ENCODE data around the gene YY1AP1. TPM values are rescaled to one million over a fixed set of nuclear protein-coding genes. Genes with fewer than 3 reads are reported as not detected.
"Not testable (repeated sequence)": the region's sequence is repeated elsewhere in the genome, so short reads cannot be mapped to it uniquely, and the experiment has no call there.

Gene YY1AP1
- total RNA-seq, 1 donor from 2014 or later, result 168 TPM

DNA sequence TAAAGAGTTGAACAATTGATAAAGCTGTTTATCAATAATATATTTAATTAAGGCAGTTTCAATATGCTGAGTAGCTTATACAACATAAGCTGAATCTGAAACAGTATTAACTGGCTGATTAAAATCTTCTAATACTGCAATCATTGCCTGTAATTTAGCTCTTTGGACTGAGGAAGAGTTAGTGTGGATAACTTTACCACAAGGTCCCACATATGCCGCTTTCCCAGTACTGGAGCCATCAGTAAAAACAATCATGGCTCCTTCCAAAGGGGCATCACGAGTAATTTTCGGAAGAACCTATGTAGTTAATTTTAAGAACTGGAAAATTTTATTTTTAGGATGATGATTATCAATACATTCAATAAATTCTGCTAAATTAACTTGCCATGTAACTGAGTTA, 7.0 kb upstream of the YY1AP1 start:
- no peak for DNase-seq

DNA sequence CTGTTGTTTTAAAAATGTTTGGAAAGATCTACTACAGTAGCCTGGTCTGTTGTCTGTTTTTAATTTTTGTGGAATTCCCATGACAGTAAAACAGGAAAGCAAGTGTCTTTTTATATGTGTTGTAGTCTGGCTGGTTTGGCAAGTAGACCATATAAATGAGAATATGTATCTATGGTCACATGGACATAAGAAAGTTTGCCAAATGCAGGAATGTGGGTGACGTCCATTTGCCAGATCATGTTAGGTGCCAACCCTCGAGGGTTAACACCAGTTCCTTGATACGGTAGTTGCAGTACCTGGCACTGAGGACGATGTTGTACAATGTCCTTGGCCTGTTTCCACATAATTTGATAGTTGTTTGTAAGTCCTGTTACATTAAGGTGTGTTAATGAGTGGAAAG, 6.5 kb upstream of the YY1AP1 start:
- DNase-seq, result peak; percentile 18

DNA sequence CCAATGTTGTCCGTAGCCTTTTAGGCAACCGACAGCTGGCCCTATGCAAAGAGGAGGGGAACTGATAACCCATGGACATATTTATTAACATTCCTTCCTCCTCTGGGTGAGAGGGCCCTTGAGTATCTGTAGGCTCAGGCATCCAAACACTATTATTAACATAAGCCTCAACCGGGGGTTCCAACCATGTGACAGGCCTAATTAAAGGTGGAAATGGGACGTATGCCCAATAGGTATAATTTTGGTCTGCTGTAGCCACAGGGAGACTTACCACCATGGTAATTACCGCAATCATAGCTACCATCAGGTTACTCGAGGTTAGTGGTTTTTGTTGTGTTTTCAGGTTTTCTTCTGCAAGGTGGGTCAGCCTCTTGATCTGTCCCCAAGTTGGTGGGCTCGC, 5.6 kb upstream of the YY1AP1 start:
- DNase-seq, result no peak

DNA sequence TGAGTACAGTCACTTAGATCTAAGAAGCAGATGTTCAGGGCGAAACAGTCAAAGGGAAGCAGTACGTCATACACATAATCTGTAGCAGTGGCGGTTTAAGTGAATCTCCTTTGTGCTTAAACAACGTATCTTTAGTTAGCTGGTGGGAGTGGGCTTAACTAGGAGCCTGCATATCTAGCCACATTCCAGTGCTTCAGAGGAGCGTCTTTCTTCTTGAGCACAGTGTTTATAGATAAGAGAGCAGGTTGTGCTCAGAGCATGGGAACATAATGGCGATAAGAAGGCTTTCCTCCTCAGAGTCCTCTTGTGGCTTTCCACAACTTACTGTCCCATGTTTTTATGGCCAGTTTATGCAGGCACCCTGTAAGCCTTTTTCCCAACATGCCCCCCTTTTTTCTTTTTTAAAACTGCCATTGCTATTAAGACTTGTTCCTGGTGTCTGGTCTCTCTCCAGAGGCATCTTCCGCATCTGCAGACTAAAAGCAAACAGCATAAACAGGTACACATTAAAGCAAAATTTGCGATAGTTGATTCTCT, 3.5 kb upstream of the YY1AP1 start:
- no peak for DNase-seq

DNA sequence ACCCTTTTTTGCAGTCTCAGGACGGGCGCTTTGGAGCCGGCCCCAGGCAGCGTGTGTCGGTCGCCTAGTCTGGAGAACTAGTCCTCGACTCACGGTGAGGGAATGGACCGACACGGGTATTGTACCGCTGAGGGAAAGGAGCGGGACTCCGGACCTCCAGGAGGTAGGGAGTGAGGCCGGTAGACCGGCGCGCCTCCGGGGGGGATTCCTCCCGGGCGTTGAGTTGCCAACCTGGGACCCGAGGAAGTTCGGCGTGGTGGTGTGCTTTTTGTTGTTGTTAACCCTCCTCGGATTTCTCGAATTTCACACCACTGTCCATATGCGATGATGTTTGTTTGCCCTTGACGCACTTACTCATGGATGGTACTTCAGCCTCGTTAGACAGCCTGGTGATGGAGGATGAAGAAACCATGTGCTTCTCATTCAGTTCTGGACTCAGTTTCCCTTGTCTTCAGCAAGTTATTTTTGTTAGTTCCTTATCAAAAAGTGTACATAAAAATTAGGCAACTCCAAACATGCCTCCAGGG, 570 bp upstream of the YY1AP1 start, which contains the start of gene DAP3:
DAP3 (plus strand) TSS at position 11 of the 527 bp plus-strand sequence. CDS start 20,689 bp downstream, outside the sequence.
- not testable (repeated sequence) for DNase-seq

DNA sequence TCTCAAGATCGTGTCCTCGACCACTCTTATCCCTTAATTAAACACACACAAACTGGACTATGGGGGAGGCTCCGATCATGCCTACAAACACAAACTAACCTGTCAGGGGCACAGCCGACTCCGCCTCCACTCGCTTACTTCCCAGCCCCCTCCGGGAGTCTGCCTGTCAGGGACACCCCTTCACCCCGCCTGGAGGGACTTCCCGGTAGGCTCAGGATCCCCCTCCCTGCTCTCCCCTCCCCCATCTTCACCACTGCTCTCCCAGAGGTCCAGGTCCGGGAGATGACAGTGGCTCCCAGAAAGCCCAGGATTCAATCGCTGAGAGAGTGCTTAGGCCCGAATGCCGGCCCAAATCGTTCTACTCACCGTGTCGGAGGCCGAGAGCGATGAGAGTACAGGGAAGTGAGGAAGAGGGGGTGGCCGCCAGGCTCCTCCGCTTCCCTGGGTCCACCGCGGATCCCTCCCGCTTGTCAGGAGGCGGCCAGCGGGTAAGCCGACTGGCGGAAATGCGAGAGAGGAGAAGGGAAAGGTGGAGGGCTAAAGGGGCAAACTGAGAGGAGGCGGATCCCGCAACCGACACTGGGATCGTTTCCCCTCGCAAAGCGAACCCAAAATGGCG, 760 bp downstream of the YY1AP1 start:
- not testable (repeated sequence) for DNase-seq

DNA sequence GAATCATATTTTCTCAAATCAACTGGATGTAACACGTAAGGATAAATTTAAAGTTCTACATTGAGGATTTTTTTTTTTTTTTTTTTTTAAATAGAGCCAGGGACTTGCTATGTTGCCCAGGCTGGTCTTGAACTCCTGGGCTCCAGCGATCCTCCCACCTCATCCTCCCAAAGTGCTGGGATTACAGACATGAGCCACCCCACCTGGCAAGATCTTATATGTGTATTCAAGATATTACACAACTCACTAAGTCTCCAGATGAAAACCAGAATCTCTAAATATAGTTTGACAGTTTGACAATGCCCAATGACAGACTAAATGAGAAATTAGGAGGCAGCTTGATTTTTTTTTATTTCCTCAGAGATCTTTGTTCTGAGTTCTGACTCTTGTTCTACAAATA, 6.8 kb downstream of the YY1AP1 start:
- DNase-seq, result no peak

DNA sequence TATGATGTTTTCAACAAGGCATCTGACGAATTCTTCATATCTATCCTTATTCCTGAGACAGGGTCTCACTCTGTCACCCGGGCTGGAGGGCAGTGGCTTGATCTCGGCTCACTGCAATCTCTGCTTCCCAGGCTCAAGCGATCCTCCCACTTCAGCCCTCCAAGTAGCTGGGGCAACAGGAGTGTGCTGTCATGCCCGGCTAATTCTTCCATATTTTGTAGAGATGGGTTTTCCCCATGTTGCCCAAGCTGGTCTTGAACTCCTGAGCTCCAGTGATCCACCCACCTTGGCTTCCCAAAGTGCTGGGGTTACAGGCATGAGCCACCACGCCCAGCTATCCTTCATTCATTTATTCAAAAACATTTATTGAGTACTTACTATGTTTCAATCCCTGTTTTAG, 8.0 kb downstream of the YY1AP1 start:
- DNase-seq, result no peak

DNA sequence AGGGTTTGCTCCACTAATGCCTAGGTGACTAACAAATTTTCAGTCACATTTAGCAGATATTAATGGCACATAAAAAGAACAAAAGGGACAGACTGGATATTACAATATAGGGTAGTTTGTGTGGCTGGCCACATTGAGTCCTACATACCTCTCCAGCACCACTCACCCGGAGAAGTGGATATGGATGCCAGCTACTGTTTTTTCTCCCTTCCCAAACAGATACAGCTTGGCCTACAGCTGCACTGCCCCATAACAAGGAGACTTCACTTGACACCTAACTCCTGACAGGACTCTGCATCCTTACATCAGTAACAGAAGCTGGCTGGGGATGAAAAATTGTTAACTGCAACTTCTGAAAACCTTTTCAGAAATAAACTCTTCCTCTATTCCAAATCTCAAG, 9.6 kb downstream of the YY1AP1 start:
- DNase-seq, result not testable (repeated sequence)

DNA sequence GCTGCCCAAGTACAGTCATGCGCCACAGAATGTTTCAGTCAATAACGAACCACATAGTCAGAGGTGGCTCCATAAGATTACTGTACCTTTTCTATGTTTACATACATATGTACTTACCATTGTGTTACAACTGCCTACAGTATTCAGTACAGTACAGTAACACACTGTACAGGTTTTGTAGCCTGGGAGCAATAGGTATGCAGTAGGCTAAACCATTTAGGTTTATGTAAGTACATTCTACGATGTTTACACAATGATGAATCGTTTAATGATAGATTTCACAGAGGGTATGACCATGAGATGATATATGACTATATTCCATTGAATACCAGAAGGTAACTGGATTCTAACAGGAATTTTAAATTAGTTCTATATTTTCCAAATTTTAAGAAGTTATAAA, 10.5 kb downstream of the YY1AP1 start:
- no peak for DNase-seq

DNA sequence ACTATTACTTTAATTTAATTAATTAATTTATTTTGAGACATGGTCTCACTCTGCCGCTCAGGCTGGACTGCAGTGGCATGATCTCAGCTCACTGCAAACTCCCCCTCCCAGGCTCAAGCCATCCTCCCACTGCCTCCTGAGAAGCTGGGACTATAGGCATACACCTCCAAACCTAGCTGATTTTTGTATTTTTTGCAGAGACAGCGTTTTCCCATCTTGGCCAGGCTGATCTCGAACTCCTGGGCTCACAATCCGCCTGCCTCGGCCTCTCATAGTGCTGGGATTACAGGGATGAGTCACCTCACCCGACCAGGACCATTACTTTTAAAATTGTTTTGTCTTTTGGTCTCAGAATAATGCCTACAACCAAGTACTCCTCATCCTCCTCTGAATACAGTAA, 15.6 kb downstream of the YY1AP1 start:
- no peak for DNase-seq

DNA sequence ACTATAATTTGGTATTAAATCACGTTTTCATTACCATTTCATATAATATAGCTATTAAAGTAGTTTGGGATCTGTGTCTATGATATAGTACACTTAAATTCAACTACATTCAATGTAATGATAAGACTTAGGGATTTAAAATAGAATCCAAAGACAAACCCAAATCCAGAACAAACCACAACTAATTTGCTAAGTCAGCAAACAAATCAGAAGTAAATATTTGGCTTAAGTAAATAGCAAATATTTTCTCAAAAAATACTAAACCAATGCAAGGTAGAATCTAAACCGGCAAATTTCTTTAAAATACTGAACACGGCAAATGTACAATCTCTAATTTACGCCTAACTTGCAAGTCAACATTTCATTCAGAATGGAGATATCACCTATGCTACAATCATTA, 16.8 kb downstream of the YY1AP1 start:
- no peak for DNase-seq

DNA sequence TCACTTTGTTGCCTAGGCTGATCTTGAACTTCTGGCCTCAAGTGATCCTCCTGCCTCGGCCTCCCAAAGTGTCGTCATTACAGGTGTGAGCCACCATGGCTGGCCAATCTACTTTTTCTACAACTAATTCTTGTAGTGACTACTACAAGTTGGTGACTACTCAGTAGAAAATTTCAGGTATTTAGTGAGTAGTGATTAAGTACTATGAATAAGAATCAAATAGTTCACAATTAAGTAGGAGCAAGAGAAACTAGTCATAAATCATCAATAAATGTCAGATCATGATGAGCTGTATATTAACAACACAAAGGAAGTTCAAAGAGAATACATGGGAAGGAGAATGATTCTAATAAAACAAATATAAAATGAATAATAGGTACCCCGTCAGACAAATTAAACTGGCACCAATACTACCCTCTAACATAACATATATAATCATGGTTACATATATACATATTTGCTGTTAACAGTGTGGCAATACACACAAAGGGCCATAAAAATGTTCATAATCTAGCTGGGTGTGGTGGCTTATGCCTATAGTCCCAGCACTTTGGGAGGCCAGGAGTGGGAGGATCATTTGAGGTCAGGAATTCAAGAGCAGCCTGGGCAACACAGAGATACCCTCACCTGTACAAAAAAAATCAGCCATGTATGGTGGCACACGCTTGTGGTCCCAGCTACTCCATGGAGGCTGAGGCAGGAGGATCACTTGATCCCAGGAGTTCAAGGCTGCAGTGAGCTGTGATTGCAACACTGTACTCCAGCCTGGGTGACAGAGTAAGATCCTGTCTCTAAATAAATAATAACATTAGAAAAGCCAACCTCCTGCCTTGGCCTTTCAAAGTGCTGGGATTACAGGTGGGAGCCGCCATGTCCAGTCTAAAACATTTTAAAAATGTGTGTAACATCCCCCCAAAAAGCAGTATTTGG, 19.1 kb downstream of the YY1AP1 start:
- no peak for DNase-seq

DNA sequence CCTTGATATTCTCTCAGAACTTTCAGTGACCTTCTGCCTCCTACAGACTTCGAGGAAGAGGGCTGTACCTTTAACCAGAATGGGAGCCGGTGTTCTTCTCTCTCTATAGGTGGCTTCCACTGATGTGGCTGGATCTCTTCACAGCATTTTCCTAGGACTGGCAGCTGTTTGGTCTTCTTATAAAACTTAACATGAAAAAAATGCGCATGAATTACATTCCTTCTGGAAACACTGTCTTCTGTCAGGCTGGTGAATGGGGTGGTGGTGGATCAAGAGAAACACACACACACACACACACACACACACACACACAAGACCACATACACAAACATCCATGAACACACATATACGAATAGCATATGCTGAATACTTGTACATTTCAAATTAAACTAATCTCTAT, 27.3 kb downstream of the YY1AP1 start:
- not testable (repeated sequence) for DNase-seq

DNA sequence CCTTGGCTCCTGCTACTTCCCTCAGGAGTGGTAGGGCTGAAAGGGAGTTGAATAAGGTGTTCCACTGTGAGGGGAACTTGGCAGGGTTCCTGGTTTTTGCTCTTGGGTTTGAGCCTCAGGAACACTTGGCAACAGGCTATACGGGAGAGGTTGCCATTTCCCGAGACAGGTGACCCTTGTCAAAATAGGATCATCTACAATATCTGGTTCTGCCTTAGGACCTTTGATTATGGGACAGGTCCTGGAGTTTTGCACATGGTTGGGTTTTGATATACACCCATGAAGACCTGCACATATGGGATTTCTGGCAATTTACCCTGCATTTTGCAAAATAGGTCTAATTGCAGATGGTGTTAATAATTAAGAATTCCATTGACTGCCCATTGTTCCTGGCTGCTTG, 31.1 kb downstream of the YY1AP1 start:
- no peak for DNase-seq

DNA sequence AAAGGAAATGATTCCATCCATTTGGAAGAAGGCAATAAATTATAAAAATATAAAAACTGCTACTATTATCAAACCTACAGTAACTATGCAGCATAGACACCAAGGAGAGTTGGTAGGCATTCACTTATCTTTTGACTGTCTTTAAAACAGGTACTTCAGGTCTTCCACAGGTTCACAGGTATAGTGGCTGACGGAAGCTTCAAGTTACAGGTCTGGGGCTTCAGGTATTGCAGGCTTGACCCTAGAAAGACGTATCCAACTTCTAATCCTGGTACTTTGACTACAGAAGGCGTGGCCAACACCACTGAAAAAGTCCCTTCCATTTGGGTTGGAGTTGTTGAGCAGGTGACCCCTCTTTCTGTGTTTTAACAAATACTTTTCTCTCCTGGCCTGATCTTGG, 35.6 kb downstream of the YY1AP1 start:
- no peak for DNase-seq

DNA sequence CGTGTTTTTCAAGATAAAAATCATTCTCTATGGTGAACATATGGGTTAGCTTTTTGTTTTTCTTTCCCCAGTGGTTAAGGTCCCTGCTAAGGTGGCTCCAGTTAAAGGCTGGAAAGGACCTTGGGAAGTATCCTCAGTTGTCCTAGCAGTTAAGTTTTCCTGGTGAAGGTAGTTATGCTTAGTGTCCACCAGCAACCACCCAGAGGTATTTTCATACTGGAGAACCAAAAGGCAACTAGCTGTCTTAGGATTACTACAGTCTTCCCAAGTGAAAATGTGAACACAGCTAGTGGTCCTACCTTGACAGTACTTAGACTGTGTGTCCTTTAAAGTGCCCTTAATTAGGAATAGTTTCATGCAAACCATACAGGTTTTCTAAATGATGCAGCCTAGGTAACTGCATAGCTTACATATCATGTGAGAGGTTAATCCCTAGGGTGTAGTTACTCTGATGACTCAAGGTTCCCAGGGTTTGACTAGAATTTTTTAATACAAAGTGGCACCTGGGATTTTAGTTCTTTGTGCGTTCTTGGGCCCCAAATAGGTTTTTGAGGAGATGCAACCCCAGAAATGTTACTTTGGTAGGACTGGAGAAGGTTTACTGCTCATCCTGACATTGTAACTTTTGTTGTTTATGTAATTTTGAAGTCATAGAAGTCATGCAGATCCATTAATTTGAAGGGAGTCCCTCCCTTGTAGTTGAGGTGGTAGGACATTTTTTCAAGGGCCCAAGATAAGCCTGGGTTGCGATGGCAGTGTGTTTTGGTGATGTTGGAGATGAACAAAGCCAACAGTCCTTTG, 36.5 kb downstream of the YY1AP1 start:
- no peak for DNase-seq

DNA sequence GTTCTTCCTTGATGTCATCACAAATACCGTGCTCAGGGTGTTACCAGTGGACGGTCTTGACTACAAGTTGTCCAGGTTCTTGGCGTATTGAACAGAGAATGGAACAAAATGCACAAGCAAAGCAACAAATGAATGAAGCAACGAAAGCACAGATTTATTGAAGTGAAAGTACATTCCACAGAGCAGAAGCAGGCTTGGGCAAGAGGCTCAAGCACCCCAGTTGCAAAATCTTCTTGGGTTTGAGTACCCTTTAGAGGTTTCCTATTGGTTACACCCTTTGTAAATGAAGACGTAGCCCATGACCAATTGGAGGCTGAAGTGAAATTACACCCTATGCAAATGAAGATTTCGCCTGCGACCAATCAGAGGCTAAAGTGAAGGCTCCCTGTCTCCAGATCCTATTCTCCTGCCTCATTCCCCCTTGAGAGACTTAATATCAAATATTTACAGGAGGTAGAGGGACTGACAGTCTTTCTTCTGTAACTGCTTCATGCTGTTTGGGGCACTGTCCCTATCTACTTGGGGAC, 38.3 kb downstream of the YY1AP1 start:
- DNase-seq, result no peak

DNA sequence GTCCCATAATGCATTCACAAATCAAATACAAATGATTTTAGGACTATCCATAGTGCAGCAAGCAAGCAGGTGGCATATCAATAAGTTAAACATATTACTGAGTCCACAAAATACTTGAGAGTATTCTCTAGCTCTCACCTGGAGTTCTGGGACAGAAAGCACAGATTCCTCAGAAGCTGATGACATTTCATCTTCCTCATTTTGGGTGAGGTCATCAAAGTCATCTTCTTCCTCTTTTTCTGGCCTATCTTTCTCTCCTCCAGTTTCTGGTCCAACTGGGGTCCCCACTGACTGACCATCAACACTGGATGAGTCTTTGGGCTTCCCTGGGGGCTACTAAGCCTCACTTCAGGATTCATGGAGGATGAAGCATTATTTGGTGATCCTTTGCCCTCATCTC, 38.9 kb downstream of the YY1AP1 start:
- DNase-seq, result no peak

DNA sequence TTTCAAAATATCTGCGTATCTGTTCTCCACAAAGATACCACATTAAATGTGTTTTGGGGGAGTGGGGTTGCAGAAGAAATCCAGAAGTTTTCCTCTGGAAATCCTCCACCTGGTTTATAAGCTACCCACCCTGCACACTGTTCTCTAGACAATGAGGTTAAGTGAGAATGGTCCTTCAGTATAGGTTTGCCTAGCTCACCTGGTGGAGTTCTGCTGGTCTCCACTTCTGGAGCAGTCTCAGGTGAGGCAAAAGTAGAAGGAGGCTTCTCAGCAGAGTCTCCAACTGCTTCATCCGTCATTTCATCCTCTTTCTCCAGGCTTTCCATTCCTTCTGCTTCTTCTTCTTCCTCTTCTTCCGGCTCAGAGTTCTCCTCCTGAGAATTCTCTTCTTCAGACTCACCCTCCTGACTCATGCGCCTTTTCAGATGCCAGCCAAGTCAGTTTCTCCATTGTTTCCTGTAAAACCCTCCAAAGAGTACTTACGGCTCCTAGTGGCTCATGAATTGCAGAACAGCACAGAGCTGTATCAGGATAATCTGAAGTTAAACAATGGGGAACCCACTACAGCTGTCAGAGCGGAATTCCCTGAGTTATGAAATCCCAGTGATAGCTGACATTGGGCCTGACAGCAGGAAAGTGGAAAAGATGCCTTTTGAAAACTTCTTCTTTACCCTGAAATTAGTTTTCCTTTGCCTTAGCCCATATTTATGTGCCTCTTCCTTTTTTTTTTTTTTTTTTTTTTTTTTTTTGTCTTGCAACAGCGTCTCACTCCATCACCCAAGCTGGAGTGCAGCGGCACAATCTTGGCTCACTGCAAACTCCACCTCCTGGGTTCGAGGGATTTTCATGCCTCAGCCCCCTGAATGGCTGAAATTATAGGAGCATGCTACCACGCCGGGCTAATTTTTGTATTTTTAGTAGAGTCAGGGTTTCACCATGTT, 40.1 kb downstream of the YY1AP1 start:
- DNase-seq, result peak; percentile 38

DNA sequence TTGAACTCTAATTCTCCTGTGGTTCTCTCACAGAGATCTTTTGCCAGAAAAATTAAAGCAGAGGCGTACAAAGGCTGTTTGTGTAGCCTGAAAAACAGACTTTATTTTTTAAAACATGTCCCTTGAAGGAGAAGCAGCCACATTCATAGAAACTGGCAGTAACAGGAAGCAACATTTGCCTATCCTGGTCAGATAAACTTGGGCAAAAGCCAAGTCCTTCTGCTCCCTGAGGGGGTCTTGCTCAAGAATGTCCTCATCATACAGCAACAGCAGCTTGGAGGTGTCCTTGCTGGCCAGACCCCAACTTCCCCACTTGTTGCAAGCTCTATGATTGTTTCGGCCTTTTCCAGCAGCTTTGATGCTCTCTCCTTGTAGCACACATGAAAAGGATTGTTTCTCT, 42.3 kb downstream of the YY1AP1 start:
- DNase-seq, result no peak
